Renal cortex interstitium (tissue), 11 donors: ENCODE measurements around the gene CFAP221. TPM values are rescaled to one million over a fixed set of nuclear protein-coding genes. Genes with fewer than 3 reads are reported as not detected.

Experiments used
- DNase-seq, 11 donors: peaks; one replicate each; pipeline ENCODE4 v3.0.0-alpha.2; 2013; ENCODE audit warnings: low read depth in 9 of 11, low spot score in 4 of 11; ENCODE audit errors: extremely low read depth in 1 of 11
- polyA plus RNA-seq, 3 donors: library from polyadenylated mRNA; unstranded; fragments of 120-200 nt; gene quantifications; one replicate each; pipeline ENCODE4 v1.2.1, GENCODE V29; 2013; ENCODE audit not compliant: insufficient read length in 3 of 3

CFAP221 gene
- polyA plus RNA-seq, 3 donors, result 19.2 to 36.1 (median 25.1) TPM

DNA sequence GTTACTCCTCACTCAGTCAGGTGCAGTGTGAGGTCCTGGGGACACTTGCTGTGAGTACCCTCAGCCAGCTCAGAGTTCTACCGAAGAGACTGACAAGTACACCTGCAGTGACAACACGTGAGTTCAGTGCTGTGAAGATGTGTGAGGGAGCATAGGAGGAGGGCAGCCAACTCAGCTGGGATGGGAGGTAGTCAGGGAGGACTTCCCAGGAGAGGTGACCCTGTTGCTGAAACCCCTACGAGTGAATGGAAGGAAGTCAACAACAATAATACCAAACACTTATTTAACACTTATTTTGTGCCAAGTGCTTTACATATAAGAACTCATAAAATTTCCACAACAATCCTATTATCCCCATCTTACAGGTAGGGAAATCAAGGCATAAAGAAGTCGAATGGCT, 145.0 kb downstream of the CFAP221 start:
- DNase-seq, result no peak

DNA sequence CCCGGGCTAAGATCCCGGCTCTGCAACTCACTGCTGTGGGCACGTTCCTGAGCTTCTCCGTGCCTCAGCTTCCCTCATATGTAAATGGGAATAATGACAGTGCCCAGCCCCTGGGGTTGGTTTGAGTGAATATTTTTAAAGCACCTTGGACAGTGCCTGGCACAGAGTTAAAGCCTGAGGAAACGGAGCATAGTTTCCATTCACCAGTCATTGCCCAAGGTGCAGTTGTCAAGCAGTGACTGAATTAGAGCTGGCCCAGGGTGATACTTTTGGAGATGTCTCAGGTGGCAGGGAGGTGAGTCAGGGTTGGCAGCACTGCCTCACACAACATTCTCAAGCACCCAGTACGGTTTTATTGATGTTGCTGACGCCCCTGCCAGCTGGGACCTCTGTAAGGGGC, 146.9 kb downstream of the CFAP221 start:
- DNase-seq, result no peak

GRCh38 chr2:119691651-119692245, 147.5 kb downstream of the CFAP221 start:
- DNase-seq, result no peak

DNA sequence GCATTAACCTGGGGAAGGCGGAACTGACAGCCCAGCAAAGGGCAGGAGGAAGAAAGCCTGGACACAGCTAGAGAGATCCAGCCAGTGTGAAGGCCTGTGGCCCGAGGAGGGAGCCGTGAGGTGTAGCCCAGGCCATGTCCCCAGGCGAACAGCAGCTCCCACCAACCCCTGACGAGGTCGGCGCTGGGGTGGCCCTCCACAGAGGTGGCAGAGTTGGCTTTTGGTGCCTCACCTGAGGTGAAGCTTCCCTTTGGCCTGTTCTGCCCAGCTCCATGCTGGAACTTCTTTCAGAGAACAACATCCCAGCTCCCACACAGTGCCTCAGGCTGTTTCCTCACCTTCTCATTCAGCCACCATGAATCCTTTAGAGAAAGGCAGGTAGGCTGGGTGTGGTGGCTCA, 148.1 kb downstream of the CFAP221 start:
- DNase-seq, result no peak

DNA sequence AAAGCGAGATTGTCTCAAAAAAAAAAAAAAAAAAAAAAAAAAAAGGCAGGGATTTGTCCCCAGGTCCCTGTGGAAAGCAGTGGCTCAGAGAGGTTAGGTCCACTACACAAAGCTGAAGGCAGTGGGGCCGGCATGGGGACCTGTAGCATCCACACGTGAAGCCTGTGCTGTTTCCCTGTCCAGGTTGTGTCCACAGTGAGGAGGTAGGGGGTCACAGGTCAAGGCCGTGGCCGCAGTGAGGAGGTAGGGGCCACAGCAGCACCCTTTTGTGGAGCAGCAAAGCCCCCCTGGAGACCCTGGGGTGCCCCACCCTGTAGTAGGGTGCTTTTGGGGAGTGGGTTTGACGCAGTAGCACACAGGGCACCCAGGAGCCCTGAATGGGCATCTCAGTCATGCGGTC, 148.7 kb downstream of the CFAP221 start:
- no peak for DNase-seq

GRCh38 chr2:119693567-119693966, 149.3 kb downstream of the CFAP221 start:
- DNase-seq, result no peak

- no peak for DNase-seq
Observed at GRCh38 chr2:119693967-119694366, 149.7 kb downstream of the CFAP221 start.

DNA sequence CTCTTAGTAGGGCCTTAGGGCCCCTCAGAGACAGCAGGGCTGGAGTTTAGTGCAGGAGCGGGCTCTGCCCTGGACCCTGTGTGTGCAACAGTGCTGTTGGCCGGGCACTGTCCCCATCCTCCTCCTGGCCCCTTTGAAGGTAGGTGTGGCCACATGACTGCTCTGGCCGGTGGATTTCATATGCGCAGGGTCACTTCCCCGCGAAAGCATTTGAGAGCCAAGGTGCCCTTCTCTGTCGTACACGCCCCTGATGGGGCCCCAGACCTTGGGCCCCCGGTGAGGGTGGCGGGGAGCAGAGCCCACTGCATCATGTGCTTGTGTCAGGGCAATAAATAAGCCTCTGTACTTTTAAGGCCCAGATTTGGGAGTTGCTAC, 150.2 kb downstream of the CFAP221 start:
- DNase-seq, result no peak

GRCh38 chr2:119694845-119695521, 150.7 kb downstream of the CFAP221 start:
- no peak for DNase-seq

DNA sequence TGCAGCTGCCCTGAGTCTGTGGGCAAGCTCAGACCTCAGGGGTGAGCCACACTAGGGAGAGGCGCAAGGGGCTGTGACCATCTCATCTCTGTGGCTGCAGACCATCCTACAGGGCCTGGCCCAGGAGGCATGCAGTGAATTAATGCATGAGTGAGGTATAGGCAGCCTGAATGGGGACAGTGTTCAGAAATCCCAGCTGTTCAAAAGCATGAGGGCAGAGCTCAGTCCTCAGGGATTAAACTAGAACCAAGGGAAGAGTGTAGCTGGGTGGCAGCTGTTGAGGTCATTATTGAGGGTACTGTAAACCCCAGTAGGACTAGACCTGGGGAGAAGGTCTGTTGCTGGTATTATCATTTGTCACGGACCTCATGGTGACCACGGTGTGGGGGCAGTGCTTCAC, 151.8 kb downstream of the CFAP221 start:
- no peak for DNase-seq

GRCh38 chr2:119696494-119697030, 152.3 kb downstream of the CFAP221 start:
- DNase-seq, result no peak

- DNase-seq, result no peak
Observed at GRCh38 chr2:119697290-119698020, 153.2 kb downstream of the CFAP221 start.

GRCh38 chr2:119698246-119698645, 154.0 kb downstream of the CFAP221 start:
- DNase-seq, result no peak

- DNase-seq, result no peak
Observed at GRCh38 chr2:119699016-119699606, 154.9 kb downstream of the CFAP221 start.

GRCh38 chr2:119700866-119701265, 156.6 kb downstream of the CFAP221 start:
- DNase-seq, result no peak

DNA sequence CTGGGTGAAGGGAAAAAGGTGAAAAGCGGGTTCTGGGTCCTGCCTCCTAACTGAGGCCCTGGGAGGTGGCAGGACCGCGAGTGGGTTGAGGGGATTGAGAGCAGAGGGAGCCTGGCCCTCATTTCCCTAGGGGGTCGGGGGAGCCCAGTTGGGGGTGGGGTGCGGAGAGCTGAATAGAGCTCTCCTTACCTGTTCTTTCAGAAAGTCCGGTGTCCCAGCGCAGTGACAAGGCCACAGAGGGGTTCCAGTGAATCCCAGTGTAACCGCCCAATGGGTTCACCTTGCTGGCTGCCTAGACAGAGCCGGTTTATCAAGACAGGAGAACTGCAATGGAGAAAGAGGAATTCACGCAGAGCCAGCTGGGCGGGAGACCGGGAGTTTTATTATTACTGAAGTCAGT, 157.1 kb downstream of the CFAP221 start:
- no peak for DNase-seq

GRCh38 chr2:119702203-119702917, 158.1 kb downstream of the CFAP221 start:
- DNase-seq, result no peak

GRCh38 chr2:119702918-119703401, 158.7 kb downstream of the CFAP221 start:
- DNase-seq, result peak in 2 of 11 donors; percentile 34 to 57

DNA sequence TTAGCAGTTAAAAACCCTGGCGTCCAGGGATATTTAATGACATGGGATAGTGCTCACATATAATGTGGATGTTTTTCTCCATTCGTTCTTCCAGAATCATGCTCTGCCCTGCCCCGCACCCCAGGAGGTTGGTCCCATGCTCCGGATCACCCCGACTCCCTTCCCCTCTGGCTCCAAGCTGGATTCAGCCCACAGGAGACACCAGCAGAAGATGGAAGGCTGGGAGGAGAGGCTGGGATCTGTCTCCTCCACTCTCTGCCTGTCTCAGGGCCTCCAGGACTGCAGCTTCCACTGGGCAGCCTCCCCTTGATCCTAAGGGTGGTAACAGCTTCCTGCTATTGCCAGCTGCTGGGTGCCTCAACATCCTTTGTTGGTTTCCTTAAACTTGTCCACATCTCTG, 159.3 kb downstream of the CFAP221 start:
- DNase-seq, result no peak
